Ovary (tissue), 3 donors: ENCODE measurements around the gene AP2A2.

Source experiments
- CTCF ChIP-seq, 3 donors: fragments of 450-650 bp in 2 of 3; fragments of 200-600 bp in 1 of 3; IDR thresholded peaks; one replicate each; pipeline versions ENCODE4 v1.5.1 to v1.8.0; 2016 to 2022; ENCODE audit warnings: antibody characterized with exemption in 3 of 3, mild to moderate bottlenecking in 1 of 3
- EP300 ChIP-seq: sonication (generic); formaldehyde crosslinking; IDR thresholded peaks from one replicate; pipeline ENCODE4 v1.6.1; 2017; ENCODE audit warnings: antibody characterized with exemption
- donor health status: DM: no; HTN: no; CAD: no.

GRCh38 chr11:898540-899190 is 27.0 kb upstream of the AP2A2 start:
- TF ChIP-seq CTCF (IDR thresholded peaks at IDR 0.05) (no peak), EP300 (no peak)
